ENCODE data around the gene LMF1.
A peak's percentile ranks its signal among the peaks of the same experiment; 100 is the strongest.

The LMF1 gene

DNA sequence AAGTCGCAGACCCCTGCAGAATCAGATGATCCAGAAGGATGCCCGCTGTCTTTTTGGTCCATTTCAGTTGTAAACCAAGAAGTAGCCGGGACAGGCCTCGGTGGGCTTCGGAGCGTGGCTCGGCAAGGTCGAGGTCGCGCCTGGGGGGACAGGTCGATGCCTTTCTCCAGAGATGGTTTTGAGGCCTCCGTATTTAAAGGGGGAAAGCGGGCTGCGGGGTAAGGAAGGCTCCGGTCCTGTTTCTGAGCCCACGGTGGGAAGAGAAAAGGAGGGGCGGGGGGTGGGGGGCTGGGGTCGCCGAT is 162.7 kb downstream of the LMF1 start:
- TF ChIP-seq CTCF (conservative IDR thresholded peaks at IDR 0.05; ENCODE audit: control insufficient read depth, insufficient read depth, low read depth, low read length) = no peak
- H3K4me3 ChIP-seq (ENCODE audit: control insufficient read depth, low read depth, low read length) = peak overlapping the region; percentile 79
- no peak for DNase-seq (ENCODE audit: low read depth)

- DNase-seq (ENCODE audit: low read depth) = peak; percentile 89
- TF ChIP-seq CTCF (conservative IDR thresholded peaks at IDR 0.05; ENCODE audit: control insufficient read depth, insufficient read depth, low read depth, low read length) = no peak
- H3K4me3 ChIP-seq (ENCODE audit: control insufficient read depth, low read depth, low read length) = peak overlapping the region; percentile 79
Observed at GRCh38 chr16:807347-808084, 163.3 kb downstream of the LMF1 start.

DNA sequence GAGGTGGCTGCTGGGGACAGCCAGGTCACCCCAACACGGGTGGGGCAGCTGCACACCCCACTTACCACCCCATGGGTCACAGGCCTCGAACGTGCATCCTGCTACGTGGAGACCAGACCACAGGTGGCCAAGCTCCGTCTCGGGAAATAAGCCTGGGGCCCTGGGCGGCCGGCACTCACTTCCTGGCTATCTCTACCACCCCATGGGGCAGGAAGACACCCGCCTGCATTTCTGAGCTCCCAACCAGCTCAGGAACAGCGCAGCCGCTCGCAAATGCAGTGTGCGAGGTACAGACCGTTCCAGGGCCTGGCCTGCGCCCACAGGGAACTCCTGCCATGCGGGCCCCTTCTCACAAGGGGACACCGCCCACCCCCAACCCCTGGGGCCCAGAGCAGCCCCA is 165.3 kb downstream of the LMF1 start:
- no peak overlapping the region for H3K4me3 ChIP-seq (ENCODE audit: control insufficient read depth, low read depth, low read length)
- no peak for DNase-seq (ENCODE audit: low read depth)
- TF ChIP-seq CTCF (conservative IDR thresholded peaks at IDR 0.05; ENCODE audit: control insufficient read depth, insufficient read depth, low read depth, low read length) = no peak

- H3K4me3 ChIP-seq (ENCODE audit: control insufficient read depth, low read depth, low read length) = no peak overlapping the region
- no peak for DNase-seq (ENCODE audit: low read depth)
- TF ChIP-seq CTCF (conservative IDR thresholded peaks at IDR 0.05; ENCODE audit: control insufficient read depth, insufficient read depth, low read depth, low read length) = no peak
Observed at GRCh38 chr16:804193-805048, 166.4 kb downstream of the LMF1 start.

- no peak for DNase-seq (ENCODE audit: low read depth)
- no peak overlapping the region for H3K4me3 ChIP-seq (ENCODE audit: control insufficient read depth, low read depth, low read length)
- TF ChIP-seq CTCF (conservative IDR thresholded peaks at IDR 0.05; ENCODE audit: control insufficient read depth, insufficient read depth, low read depth, low read length) = no peak
Observed at GRCh38 chr16:803754-804080, 167.1 kb downstream of the LMF1 start.

All from fibroblast of mammary gland (primary cell).